Activated CD4-positive, alpha-beta T cell treated with anti-CD3 and anti-CD28 coated beads, Interleukin-2, amount 50 U/mL, for 24 hours (primary cell): ENCODE results near the gene ULK2.
"Not testable (repeated sequence)": the region's sequence is repeated elsewhere in the genome, so short reads cannot be mapped to it uniquely, and the experiment has no call there.

Source experiments
- DNase-seq, 2 donors: peaks; one replicate each; pipeline ENCODE4 v3.0.0-alpha.2; 2020; ENCODE audit warnings: low read depth in 1 of 2, low spot score in 1 of 2

The ULK2 gene

DNA sequence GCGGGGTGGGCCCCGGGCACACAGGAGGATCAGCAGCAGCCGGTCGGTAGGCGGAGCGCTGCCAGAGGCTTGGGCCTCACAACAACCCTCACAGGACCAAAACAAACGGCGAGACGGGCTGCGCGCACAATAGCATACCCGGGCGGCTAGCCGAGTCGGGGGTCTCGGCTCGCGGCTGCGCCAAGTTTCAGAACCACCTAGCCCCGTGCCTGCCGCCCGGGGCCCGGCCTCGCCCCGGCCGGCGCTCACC, 732 bp downstream of the ULK2 start:
- DNase-seq = peak in 1 of 2 donors; percentile 24

DNA sequence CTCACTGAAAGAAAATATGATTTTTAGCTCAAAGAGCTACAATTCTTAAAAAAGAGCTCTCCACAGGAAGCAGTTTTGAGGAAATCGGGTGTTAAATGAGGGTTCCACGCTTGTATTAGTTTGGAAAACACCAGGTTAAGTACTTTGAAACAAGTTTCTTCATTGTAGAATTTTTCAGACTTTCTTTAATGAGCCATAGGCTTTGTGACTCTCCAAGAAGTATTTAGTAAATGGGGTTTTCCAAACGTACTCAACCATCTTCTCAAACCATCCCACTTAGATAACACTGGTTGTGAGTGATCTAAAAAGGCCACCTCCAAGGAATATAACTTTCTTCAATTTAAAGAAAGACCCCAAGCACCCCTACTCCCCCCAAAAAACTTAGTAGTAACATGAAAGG, 2.7 kb downstream of the ULK2 start:
- no peak for DNase-seq

DNA sequence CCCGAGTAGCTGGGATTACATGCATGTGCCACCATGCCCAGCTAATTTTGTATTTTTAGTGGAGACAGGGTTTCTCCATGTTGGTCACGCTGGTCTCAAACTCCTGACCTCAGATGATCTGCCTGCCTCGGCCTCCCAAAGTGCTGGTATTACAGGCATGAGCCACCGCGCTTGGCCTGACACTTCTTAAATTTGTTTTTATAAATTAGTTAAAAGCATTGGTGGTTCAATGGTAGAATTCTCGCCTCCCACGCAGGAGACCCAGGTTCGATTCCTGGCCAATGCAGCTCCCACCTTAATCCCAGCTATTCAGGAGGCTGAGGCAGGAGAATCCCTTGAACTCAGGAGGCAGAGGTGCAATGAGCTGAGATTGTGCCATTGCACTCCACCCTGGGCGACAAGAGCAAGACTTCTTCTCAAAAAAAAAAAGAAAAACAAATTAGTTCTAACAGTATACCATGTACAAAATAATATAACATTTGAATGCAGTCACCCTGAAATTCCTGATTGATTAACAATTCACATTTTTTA, 7.0 kb downstream of the ULK2 start:
- DNase-seq = not testable (repeated sequence)

- no peak for DNase-seq
Measured at GRCh38 chr17:19857640-19858039, 10.1 kb downstream of the ULK2 start.

- DNase-seq = no peak
Measured at GRCh38 chr17:19833914-19834313, 33.8 kb downstream of the ULK2 start.

- DNase-seq = no peak
Measured at GRCh38 chr17:19830061-19830460, 37.7 kb downstream of the ULK2 start.

DNA sequence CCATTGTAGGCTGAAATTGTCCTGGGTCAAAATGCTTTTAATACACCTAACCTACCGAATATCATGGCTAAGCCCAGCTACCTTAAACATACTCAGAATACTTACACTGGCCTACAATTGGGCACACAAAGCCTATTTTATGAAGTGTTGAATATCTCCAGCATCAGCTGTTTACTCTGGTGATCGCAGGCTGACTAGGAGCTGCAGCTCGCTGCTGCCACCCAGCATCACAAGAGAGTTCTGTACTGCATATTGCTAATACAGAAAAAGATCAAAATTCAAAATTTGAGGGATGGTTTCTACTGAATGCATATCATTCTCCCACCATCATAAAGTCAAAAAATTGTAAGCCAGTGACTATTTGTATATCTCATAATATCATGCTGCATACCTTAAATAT, 55.3 kb downstream of the ULK2 start:
- no peak for DNase-seq

GRCh38 chr17:19805006-19805405, 62.7 kb downstream of the ULK2 start:
- DNase-seq = no peak

DNA sequence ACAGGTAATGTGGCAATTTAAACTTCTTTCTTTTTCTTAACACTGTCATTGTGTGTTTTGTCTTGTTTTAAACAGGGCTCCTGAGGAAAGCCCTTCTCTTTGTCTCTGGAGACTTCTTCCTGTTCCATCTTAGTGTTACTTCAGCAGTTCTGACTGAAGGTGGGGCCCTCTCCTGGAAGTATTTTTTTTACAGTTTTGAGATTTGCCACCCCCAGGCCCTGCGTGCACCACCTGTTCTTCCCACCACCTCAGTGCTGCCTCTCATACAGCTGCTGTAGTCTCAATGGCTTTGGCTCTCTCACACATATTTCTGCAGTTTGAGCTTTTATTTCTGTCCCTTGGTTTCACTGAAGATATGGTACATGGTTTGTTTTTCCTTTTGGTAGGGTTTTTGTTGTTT, 67.2 kb downstream of the ULK2 start:
- DNase-seq = no peak

- DNase-seq = no peak
Measured at GRCh38 chr17:19799796-19800195, 67.9 kb downstream of the ULK2 start.

DNA sequence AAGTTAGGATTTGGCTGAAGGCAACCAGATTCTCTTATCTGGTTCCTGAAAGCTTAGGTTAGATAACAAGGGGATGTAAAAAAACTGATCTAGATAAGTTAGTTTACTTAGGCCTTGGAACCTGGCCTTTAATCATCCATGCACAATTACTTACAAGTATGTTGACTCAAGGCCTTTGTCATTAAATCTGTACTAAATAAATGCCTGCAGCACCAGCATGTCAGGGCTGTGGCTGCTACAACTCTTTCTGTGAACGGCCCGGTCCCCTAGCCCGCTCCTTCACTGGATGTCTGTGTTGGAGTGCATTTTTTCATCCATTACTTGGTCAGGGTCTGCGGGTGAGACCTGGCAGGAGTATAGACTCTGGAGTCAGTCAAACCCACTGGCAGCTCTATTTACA, 71.3 kb downstream of the ULK2 start:
- no peak for DNase-seq

DNA sequence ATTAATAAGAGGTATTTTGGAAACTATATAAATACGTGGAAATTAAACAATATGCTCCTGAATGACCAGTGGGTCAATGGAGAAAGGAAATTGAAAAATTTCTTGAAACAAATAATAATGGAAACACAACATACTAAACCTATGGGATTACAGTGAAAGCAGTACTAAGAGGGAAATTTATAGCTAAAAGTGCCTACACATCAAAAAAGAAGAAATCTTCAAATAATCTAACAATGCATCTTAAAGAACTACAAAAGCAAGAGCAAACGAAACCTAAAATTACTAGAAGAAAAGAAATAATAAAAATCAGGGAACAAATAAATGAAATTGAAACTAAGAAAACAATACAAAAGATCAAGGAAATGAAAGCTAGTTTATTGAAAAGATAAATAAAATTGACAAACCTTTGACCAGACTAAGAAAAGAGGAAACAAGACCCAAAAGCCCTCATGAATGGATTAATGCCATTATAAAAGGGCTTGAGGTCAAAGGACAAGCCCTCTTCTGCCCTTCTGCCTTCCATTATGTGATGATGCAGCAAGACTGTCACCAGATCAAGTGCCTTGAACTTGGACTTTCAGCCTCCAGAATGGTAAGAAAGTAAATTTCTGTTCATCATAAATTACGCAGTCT, 75.7 kb downstream of the ULK2 start:
- DNase-seq = no peak

- no peak for DNase-seq
Measured at GRCh38 chr17:19787733-19788357, 79.9 kb downstream of the ULK2 start.

DNA sequence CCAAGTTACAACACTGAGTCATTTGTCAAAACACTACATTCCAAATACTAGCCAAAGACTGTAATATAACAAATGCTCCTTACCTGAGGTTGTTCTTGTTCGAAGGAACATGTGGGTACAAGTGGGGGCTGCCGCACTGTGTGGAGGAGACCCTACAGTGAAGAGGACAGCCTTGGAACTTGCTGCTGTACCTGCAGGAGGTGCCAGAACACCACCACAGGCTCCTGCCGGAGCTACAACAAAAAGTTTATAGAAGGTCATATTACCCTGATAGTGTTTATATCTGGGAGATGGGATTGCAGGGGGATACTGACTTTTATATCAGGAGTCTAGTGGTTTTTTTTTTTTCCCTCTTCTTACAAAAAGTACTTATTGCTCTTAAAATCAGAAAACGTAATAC, 81.9 kb downstream of the ULK2 start:
- no peak for DNase-seq

GRCh38 chr17:19781488-19782458, 86.0 kb downstream of the ULK2 start:
- no peak for DNase-seq

DNA sequence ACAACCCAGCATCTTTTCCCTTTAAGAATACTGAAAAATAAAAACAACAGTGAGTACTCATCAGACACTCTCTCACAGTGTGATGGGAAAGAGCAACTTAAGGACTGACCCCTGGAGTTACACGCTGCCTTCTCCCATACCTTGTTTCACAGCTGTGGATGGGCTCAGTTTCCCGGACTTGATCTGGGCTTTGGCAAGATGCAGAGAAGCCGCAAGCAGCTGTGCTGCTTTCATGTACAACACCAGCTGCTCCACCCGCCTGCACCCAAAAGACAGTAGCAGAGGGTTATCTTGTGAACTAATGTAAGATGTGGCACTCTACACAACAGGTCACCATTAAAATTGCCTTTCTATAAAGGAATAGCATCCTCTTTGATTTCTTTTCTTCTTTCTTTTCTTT, 86.9 kb downstream of the ULK2 start:
- DNase-seq = no peak

GRCh38 chr17:19773534-19773933, 94.2 kb downstream of the ULK2 start:
- DNase-seq = no peak

GRCh38 chr17:19771971-19772630, 95.6 kb downstream of the ULK2 start:
- DNase-seq = no peak

DNA sequence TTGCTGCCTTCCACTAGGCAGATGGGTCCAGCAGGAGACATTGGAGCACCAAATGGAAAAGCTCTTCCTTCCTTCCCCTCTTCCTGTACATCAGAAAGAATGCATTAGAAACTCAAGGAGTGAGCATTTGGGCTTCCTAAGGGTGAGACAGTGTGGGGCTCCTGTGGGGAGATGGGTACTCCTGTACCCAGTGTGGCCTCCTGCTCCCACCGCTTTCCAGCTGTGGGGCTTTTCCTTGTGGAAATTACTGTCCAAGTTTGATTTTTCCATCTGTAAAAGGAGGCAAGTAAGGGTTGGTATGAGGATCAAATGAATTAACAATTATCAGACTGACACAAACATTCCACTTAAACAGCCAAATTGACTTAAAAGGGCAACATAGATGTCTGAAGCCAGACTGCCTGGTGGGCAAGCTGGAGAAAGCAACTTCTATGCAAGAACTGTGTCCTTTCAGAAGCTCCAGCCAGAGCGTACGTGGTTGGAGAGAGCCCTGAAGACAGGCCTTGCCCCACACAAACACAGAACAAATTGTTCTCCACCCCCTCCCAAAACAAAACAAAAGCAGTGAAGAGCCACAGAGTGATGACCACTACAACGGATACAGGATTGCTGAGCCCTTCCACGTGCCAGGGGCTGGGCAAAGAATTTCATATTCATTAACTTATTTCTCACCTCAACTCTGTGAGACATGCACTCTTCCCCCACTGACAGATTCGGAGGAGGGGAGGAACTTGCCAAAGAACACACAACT, 96.6 kb downstream of the ULK2 start:
- no peak for DNase-seq

GRCh38 chr17:19769946-19770652, 97.6 kb downstream of the ULK2 start:
- DNase-seq = no peak
